NCI-H2107 (cell line): ENCODE data around the gene THSD7B.
"Not testable (repeated sequence)": the region's sequence is repeated elsewhere in the genome, so short reads cannot be mapped to it uniquely, and the experiment has no call there.

Experiments
- DNase-seq: peaks from one replicate; lab custom pipeline; 2025; lab: John Stamatoyannopoulos, UW

THSD7B gene

DNA sequence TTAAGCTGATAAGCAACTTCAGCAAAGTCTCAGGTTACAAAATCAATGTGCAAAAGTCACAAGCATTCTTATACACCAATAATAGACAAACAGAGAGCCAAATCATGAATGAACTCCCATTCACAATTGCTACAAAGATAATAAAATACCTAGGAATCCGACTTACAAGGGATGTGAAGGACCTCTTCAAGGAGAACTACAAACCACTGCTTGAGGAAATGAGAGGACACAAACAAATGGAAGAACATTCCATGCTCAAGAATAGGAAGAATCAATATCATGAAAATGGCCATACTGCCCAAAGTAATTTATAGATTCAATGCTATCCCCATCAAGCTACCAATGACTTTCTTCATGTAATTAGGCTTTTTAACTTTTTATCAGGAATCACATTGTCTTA lies 934.9 kb downstream of the THSD7B start:
- DNase-seq = not testable (repeated sequence)

GRCh38 chr2:137700681-137701080 lies 935.3 kb downstream of the THSD7B start:
- no peak for DNase-seq

GRCh38 chr2:137705296-137705695 lies 940.0 kb downstream of the THSD7B start:
- no peak for DNase-seq

DNA sequence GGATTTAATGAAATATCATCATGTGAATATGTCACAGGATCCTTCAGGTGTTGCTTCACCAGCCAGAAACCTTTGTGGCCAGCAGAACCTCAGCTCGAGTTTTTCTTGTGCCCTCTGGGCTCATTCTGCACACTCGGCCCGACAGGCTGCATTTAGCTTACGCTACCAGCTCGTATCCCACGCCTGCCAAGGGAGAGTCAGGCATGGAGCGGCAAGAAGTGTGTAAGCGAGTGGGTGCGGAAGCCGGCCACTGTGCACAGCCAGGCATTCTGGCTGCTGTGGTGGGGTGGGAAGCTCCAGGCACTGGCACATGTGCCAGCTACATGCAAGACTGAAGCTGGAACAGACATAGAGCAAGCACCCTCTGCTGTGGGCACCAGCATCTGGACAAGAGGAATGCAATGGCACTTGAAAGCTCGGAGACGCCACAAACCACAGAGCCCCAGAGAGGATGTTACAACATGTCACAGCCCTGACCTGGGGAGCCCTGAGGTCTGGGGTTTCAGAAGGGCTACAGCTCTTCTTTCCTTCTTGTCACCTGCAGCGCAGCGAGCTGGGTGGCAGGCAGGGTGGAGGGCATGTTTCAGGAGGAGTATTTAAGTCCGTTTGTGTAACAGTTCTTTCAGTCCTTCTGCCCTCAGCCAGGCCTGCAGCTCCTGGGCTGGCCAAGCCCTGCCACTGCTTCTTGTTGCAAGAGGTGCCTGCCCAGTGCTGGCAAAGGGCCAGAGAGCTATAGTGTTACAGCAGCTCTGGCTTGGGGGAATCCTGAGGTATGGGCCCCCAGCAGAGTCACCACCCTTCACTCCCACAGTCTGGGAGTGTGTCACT lies 941.7 kb downstream of the THSD7B start:
- no peak for DNase-seq

DNA sequence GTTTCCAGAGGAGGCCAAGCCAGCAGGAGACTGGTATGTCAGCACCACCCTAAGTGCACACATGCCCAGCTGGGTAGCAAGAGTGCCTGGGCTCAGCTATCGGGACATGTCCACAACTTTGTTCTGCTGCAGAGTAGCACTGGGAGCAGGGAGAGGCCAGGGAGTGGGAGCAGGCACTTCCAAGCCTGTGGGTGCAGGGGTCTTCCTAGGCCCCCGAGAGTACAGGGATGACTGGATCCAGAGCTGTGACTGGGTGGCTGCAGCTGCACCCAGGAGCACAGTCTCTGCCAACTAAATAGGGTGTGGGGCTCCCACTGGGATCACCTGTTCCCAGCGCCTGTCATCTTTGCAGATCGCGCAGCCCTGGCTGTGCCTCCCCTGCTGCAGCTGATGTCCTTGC lies 943.0 kb downstream of the THSD7B start:
- no peak for DNase-seq

DNA sequence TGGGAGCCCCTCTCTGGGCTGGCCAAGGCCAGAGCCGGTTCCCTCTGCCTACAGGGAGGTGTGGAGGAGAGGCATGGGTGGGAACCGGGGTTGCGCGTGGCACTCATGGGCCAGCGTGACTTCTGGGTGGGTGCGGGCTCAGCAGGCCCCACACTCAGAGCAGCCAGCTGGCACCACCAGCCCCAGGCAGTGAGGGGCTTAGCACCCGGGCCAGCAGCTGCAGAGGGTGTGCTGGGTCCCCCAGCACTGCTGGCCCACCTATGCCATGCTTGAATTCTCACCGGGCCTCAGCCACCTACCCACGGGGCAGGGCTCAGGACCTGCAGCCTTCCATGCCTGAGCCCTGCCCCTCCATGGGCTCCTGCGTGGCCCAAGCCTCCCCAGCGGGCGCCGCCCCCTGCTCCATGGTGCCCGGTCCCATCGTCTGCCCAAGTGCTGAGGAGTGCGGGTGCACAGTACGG lies 950.4 kb downstream of the THSD7B start:
- no peak for DNase-seq

DNA sequence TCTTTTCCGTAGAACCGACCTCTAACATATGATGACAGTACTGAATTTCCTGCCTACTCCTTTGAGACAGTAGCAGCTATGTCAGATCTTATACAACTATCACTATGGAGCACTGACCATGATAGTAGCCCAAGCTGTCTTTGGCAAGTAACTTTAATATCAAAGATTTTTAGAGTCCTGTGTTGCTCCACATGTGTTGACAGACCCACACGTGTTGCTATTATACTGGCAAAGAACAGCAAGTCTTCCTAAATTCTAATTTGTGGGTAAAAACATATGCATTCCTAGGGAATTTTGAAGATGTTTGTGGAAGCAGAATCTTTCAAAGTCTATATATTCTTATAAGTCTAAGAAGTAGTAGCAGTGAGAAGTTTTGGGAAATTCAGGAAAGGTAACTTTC lies 953.4 kb downstream of the THSD7B start:
- DNase-seq = no peak

DNA sequence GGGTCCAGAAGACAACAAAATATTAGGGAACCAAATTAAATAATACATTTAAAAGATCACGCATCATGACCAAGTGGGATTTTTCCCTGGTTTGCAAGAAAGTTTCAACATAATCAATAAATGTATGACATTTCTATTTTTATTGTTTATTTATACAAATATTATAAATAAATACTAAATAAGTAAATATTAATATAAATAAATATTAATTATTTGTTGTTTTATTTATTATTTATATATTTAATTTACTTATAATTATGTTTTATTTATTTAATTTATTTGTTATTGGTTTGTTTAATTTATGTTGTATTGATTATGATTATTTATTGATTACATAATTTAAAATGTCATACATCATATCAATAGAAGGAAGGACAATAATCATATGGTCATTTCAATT lies 956.4 kb downstream of the THSD7B start:
- DNase-seq = no peak

- no peak for DNase-seq
Measured at GRCh38 chr2:137724912-137725311, 959.6 kb downstream of the THSD7B start.
